AG10803 (cell line): Measurements from ENCODE around the gene WNT8B.

Source experiments
- DNase-seq: peaks from one replicate; pipeline ENCODE4 v3.0.0; 2010; ENCODE audit warnings: low read depth
- H3K4me3 ChIP-seq: 2 replicates; pipeline ENCODE4 v1.5.1; 2011; ENCODE audit warnings: mild to moderate bottlenecking, low read length, control low read depth
- TF ChIP-seq, protein P1 (sequence below): conservative IDR thresholded peaks from 2 replicates; pipeline ENCODE4 v1.5.1; 2011; ENCODE audit warnings: mild to moderate bottlenecking, low read length, control low read depth, inconsistent platforms

WNT8B gene

DNA sequence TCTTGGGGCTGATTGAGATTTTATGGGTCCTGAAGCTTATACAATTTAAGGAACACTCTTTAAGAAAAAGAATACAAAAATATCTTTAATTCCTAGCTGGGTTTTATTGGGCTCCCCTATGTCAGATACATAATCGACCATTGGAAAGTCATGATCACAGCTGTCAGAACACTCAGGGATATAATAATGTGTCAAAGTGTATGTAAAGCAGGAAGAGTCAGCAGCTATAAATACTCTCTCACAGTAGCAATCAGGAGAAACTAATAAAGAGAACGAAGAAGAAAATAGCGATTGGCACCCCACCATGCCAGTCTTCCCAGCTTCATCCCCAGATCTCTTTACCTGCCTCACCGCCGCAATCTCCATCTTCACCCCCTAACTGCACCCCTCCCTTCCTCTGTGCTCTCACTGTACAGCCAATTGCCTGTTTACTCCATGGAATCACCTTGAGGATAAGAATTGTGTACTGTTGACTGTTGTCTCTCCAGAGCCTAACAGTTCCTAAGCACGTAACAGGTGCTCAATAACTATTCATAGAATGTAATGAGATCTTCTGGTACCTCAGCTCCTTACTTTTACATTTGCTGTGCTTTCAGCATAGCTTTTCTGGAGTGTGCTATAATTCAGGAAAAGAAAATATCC is 24.0 kb upstream of the WNT8B start:
- TF ChIP-seq, protein P1, sequence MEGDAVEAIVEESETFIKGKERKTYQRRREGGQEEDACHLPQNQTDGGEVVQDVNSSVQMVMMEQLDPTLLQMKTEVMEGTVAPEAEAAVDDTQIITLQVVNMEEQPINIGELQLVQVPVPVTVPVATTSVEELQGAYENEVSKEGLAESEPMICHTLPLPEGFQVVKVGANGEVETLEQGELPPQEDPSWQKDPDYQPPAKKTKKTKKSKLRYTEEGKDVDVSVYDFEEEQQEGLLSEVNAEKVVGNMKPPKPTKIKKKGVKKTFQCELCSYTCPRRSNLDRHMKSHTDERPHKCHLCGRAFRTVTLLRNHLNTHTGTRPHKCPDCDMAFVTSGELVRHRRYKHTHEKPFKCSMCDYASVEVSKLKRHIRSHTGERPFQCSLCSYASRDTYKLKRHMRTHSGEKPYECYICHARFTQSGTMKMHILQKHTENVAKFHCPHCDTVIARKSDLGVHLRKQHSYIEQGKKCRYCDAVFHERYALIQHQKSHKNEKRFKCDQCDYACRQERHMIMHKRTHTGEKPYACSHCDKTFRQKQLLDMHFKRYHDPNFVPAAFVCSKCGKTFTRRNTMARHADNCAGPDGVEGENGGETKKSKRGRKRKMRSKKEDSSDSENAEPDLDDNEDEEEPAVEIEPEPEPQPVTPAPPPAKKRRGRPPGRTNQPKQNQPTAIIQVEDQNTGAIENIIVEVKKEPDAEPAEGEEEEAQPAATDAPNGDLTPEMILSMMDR = no peak
- no peak for DNase-seq
- no peak overlapping the region for H3K4me3 ChIP-seq

DNA sequence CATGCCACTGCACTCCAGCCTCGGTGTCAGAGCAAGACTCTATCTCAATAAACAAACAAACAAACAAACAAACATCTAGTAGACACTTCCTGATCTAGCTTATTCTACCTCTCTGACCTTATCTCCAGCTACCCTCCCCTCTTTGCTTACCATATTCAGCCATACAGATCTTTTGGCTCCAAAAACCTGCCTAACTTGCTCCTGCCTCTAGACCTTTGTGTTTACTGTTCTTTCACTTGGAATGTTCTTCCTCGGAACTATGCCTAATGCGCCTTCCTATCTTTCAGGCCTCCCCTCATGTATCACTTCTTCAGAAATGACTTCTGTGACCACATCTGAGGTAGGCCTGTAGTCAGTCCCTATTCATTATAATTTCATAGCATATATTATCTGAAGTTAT is 20.3 kb upstream of the WNT8B start:
- TF ChIP-seq, protein P1 = no peak
- DNase-seq = no peak
- H3K4me3 ChIP-seq = no peak overlapping the region

DNA sequence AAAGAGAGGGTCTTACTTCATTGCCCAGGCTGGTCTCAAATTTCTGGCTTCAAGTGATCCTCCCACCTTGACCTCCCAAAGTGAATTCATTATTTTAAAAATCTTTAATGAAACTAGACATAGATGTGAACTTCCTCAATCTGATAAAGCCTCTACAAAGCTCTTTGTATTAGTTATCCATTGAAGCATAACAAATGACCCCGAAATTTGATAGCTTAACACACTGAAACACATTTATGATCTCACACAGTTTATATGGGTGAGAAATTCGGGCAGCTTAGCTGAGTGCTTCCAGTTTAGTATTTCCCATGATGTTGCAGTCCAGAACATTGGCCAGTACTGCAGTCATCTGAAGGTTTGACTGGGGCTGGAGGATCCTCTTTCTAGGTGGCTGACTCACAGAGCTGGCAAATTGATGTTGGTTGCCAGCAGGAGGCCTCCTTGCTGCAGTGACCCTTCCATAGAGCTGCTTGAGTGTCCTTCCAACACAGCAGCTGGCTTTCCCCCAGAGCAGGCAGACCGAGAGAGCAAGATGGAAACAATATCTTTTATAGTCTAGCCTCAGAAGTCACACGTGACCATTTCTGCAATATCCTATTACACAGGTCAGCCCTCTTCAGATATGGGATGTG is 16.6 kb upstream of the WNT8B start:
- H3K4me3 ChIP-seq = no peak overlapping the region
- TF ChIP-seq, protein P1 = no peak
- no peak for DNase-seq

DNA sequence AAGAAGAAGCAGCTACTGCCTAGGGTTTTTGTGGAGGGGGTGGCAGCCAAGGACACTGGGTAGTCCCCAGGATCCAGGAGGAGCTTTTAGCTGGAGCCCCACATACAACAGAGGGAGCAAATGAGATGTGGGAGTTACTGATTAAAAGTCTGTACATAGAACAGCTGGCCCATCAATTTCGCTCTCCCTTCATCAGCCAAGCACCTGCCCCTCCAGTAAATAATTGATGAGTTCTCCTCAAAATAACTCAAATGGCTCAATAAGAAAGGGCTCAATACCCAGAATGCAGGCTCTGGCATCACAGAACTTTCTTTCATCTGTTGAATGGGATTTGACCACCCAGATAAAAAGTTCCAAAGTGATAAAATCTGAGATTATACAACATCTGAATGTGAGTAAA is 15.1 kb upstream of the WNT8B start:
- no peak for DNase-seq
- H3K4me3 ChIP-seq = no peak overlapping the region
- TF ChIP-seq, protein P1 = no peak

DNA sequence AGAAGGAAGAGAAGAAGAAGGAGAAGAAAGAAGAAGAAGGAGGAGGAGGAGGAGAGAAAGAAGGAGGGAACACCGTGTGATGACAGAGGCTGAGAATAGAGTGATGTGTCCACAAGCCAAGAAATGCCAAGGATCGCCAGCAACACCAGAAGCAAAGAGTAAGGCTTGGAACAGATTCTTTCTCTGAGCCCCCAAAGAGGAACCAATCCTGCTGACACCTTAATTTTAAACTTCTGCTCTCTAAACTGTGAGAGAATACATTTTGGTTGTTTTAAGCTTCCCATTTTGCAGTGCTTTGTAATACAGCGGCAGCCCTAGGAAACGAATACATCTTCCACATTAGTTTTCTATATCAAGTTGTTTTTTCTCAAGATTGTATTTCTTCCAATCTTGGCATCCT is 13.9 kb upstream of the WNT8B start:
- DNase-seq = no peak
- TF ChIP-seq, protein P1 = no peak

DNA sequence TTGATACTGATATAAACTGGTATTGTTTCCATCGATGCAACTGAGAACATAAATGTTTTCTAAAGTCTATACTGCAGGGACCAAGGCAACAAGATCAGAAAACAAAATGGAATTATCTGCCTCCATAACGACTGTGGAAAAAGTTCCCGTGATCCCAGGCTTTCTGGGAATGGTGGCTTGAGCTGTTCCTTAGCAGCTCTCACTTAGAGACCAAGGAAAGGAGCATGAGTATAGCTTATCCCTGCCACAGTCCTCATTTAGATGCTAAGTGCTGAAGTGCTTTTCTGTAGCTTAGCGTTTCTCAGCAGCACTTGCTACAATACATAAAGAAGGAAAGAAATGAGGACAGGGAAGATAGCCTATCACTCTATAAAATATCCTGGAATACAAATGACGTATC is 5.5 kb downstream of the WNT8B start:
- no peak overlapping the region for H3K4me3 ChIP-seq
- TF ChIP-seq, protein P1 = no peak
- DNase-seq = no peak

More for the DNA sequence above, 13.9 kb upstream of the WNT8B start:
- H3K4me3 ChIP-seq = no peak overlapping the region

DNA sequence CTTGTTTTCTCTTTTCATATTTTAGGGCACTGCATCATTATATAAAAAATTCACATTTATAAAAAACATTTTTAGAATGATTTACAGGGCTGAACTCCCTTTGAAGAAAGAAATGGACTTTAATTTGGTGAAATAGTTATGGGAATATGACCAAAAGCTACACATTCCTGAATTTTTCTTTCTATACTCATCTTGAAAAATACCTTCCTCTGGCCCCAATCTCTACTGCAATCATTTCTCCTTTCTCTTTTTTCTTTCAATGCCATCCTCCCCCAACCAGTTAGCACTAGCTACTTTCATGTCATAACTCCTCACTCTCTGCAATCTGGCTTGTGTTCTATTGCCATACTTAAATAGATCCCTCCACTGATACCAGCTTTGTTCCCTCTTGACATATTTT is 6.2 kb downstream of the WNT8B start:
- no peak overlapping the region for H3K4me3 ChIP-seq
- TF ChIP-seq, protein P1 = no peak
- DNase-seq = peak; percentile 5
